Brain microvascular endothelial cell (primary cell): ENCODE measurements around the gene AMACR.
"Not testable (repeated sequence)": the region's sequence is repeated elsewhere in the genome, so short reads cannot be mapped to it uniquely, and the experiment has no call there.

Source experiments
- DNase-seq: peaks from one replicate; pipeline ENCODE4 v3.0.0-alpha.2; 2020
- H3K27ac ChIP-seq: fragments of 250-450 bp; sonication (Bioruptor Pico); 2 replicates; pipeline ENCODE4 v1.5.1; 2020; ENCODE audit warnings: mild to moderate bottlenecking, moderate library complexity
- H3K27me3 ChIP-seq: fragments of 250-450 bp; sonication (Bioruptor Pico); replicated peaks from 2 replicates; pipeline ENCODE4 v1.5.1; 2020; ENCODE audit warnings: mild to moderate bottlenecking
- H3K36me3 ChIP-seq: fragments of 250-450 bp; sonication (Bioruptor Pico); replicated peaks from 2 replicates; pipeline ENCODE4 v1.5.1; 2020; ENCODE audit warnings: mild to moderate bottlenecking
- H3K4me3 ChIP-seq: 2 replicates; pipeline ENCODE4 v1.5.1; 2011; ENCODE audit warnings: low read depth, mild to moderate bottlenecking, control low read depth, low read length, moderate library complexity
- CTCF ChIP-seq: IDR thresholded peaks from 2 replicates; pipeline ENCODE4 v1.5.1; 2011; ENCODE audit warnings: low read depth, mild to moderate bottlenecking, moderate library complexity, low read length, control low read depth, inconsistent platforms; ENCODE audit errors: missing control alignments
- in situ Hi-C: cut with HindIII; loops from 2 replicates; pipeline ENCODE4 v1.10.0; 2017; ENCODE audit warnings: low sequenced_read_pairs, low pct_ligation_motif_present

AMACR gene

GRCh38 chr5:33957577-33958150, 50.2 kb downstream of the AMACR start:
- no peak for TF ChIP-seq CTCF
- no peak overlapping the region for H3K4me3 ChIP-seq
- H3K27ac ChIP-seq: no peak overlapping the region
- in situ Hi-C loops: no loop called here
- no peaks in the 10 kb centered on the region for H3K27me3 ChIP-seq
- no peak for DNase-seq
- H3K36me3 ChIP-seq: no peaks in the 10 kb centered on the region

GRCh38 chr5:33952175-33952574, 55.7 kb downstream of the AMACR start:
- in situ Hi-C loops, H3K36me3 ChIP-seq, H3K27me3 ChIP-seq, H3K27ac ChIP-seq, H3K4me3 ChIP-seq, DNase-seq: not testable (repeated sequence)

- H3K36me3 ChIP-seq: no peaks in the 10 kb centered on the region
- no peak overlapping the region for H3K27ac ChIP-seq
- H3K27me3 ChIP-seq: no peaks in the 10 kb centered on the region
- no peak for TF ChIP-seq CTCF
- DNase-seq: no peak
- in situ Hi-C loops: no loop called here
- H3K4me3 ChIP-seq: no peak overlapping the region
Measured at GRCh38 chr5:33944543-33945132, 63.2 kb downstream of the AMACR start.

GRCh38 chr5:33941090-33941489, 66.8 kb downstream of the AMACR start:
- in situ Hi-C loops: no loop called here
- Histone ChIP-seq H3K36me3 (no peaks in the 10 kb centered on the region), H3K27me3 (peaks cover 17% of the 10 kb centered on the region)

GRCh38 chr5:33939556-33940262, 68.1 kb downstream of the AMACR start:
- H3K36me3 ChIP-seq: no peaks in the 10 kb centered on the region
- H3K27ac ChIP-seq: no peak overlapping the region
- peaks cover 17% of the 10 kb centered on the region for H3K27me3 ChIP-seq
- in situ Hi-C loops: no loop called here
- no peak for TF ChIP-seq CTCF
- peak; percentile 39 for DNase-seq
- H3K4me3 ChIP-seq: no peak overlapping the region

More at GRCh38 chr5:33941090-33941489, 66.8 kb downstream of the AMACR start:
- no peak for TF ChIP-seq CTCF
- H3K27ac ChIP-seq: no peak overlapping the region
- no peak overlapping the region for H3K4me3 ChIP-seq
- no peak for DNase-seq

- Histone ChIP-seq H3K4me3 (no peak overlapping the region), H3K27ac (no peak overlapping the region), H3K27me3 (peaks cover 17% of the 10 kb centered on the region), H3K36me3 (no peaks in the 10 kb centered on the region)
- no peak for TF ChIP-seq CTCF
- in situ Hi-C loops: no loop called here
- DNase-seq: no peak
Measured at GRCh38 chr5:33938881-33939280, 69.0 kb downstream of the AMACR start.
